HG03196 (cell line): ENCODE measurements around the gene MME.
"Not testable (repeated sequence)": the region's sequence is repeated elsewhere in the genome, so short reads cannot be mapped to it uniquely, and the experiment has no call there.

Experiments used
- ATAC-seq: cut with Tn5 transposase; IDR thresholded peaks from one replicate; pipeline ENCODE4 v1.9.1; 2021; ENCODE audit not compliant: unreplicated experiment

MME gene

GRCh38 chr3:155083313-155083905, 3.3 kb downstream of the MME start:
- ATAC-seq = no peak

GRCh38 chr3:155084567-155084966, 4.4 kb downstream of the MME start:
- ATAC-seq = no peak

GRCh38 chr3:155086051-155086450, 5.9 kb downstream of the MME start:
- no peak for ATAC-seq

- ATAC-seq = no peak
Observed at GRCh38 chr3:155088706-155089345, 8.7 kb downstream of the MME start.

GRCh38 chr3:155089495-155089894, 9.4 kb downstream of the MME start:
- ATAC-seq = no peak

GRCh38 chr3:155093261-155093660, 13.1 kb downstream of the MME start:
- ATAC-seq = no peak

GRCh38 chr3:155096303-155097008, 16.3 kb downstream of the MME start:
- ATAC-seq = no peak

- ATAC-seq = no peak
Observed at GRCh38 chr3:155097009-155097349, 16.9 kb downstream of the MME start.

GRCh38 chr3:155101398-155101797, 21.3 kb downstream of the MME start:
- no peak for ATAC-seq

- no peak for ATAC-seq
Observed at GRCh38 chr3:155102329-155102728, 22.2 kb downstream of the MME start.

GRCh38 chr3:155103686-155104085, 23.6 kb downstream of the MME start:
- no peak for ATAC-seq

GRCh38 chr3:155106119-155106518, 26.0 kb downstream of the MME start:
- no peak for ATAC-seq

GRCh38 chr3:155110022-155110421, 29.9 kb downstream of the MME start:
- no peak for ATAC-seq

- ATAC-seq = no peak
Observed at GRCh38 chr3:155110996-155111901, 31.1 kb downstream of the MME start.

- ATAC-seq = no peak
Observed at GRCh38 chr3:155111971-155112370, 31.9 kb downstream of the MME start.

- no peak for ATAC-seq
Observed at GRCh38 chr3:155112661-155113389, 32.7 kb downstream of the MME start.

GRCh38 chr3:155124745-155125144, 44.6 kb downstream of the MME start:
- not testable (repeated sequence) for ATAC-seq

GRCh38 chr3:155129396-155129795, 49.3 kb downstream of the MME start:
- no peak for ATAC-seq

GRCh38 chr3:155130001-155130400, 49.9 kb downstream of the MME start:
- no peak for ATAC-seq

- peak; percentile 50 for ATAC-seq
Observed at GRCh38 chr3:155131104-155131503, 51.0 kb downstream of the MME start.

- not testable (repeated sequence) for ATAC-seq
Observed at GRCh38 chr3:155134311-155134710, 54.2 kb downstream of the MME start.
